HG02798 (cell line): ENCODE data around the gene DCAF17.
"Not testable (repeated sequence)": the region's sequence is repeated elsewhere in the genome, so short reads cannot be mapped to it uniquely, and the experiment has no call there.

Source experiments
- ATAC-seq: cut with Tn5 transposase; IDR thresholded peaks from one replicate; pipeline ENCODE4 v1.9.1; 2021; ENCODE audit warnings: mild to moderate bottlenecking; ENCODE audit not compliant: unreplicated experiment, poor library complexity

DCAF17 gene

GRCh38 chr2:171410101-171410500 lies 23.9 kb upstream of the DCAF17 start:
- ATAC-seq = no peak

GRCh38 chr2:171410624-171411023 lies 23.4 kb upstream of the DCAF17 start:
- ATAC-seq = no peak

GRCh38 chr2:171411214-171411613 lies 22.8 kb upstream of the DCAF17 start:
- ATAC-seq = no peak

- ATAC-seq = no peak
Observed at GRCh38 chr2:171411791-171412483, 22.1 kb upstream of the DCAF17 start.

GRCh38 chr2:171412571-171413175 lies 21.4 kb upstream of the DCAF17 start:
- no peak for ATAC-seq

- not testable (repeated sequence) for ATAC-seq
Observed at GRCh38 chr2:171414645-171415044, 19.4 kb upstream of the DCAF17 start.

- peak; percentile 95 for ATAC-seq
Observed at GRCh38 chr2:171416009-171416926, 17.8 kb upstream of the DCAF17 start.

GRCh38 chr2:171419333-171419732 lies 14.7 kb upstream of the DCAF17 start:
- no peak for ATAC-seq

GRCh38 chr2:171420728-171421563 lies 13.1 kb upstream of the DCAF17 start:
- ATAC-seq = no peak

- ATAC-seq = not testable (repeated sequence)
Observed at GRCh38 chr2:171422710-171423495, 11.1 kb upstream of the DCAF17 start.

GRCh38 chr2:171430516-171431410 lies 3.3 kb upstream of the DCAF17 start:
- ATAC-seq = no peak

GRCh38 chr2:171431677-171432167 lies 2.3 kb upstream of the DCAF17 start:
- ATAC-seq = no peak

- no peak for ATAC-seq
Observed at GRCh38 chr2:171432206-171432968, 1.6 kb upstream of the DCAF17 start.

- no peak for ATAC-seq
Observed at GRCh38 chr2:171432969-171433762, 860 bp upstream of the DCAF17 start.

- ATAC-seq = no peak
Observed at GRCh38 chr2:171433763-171434012, 338 bp upstream of the DCAF17 start, which contains the start of gene METTL8. Gene METTL8 (minus strand): TSS chr2:171433990. CDS start chr2:171392185, 41,805 bp downstream.

GRCh38 chr2:171436307-171436706 lies 2.3 kb downstream of the DCAF17 start:
- ATAC-seq = no peak

GRCh38 chr2:171441470-171441869 lies 7.4 kb downstream of the DCAF17 start:
- no peak for ATAC-seq
